ENCODE data around the gene FRMPD4. TPM values are rescaled to one million over a fixed set of nuclear protein-coding genes. Genes with fewer than 3 reads are reported as not detected.

The FRMPD4 gene
- total RNA-seq, 1 donor from 2014 or later: not detected

DNA sequence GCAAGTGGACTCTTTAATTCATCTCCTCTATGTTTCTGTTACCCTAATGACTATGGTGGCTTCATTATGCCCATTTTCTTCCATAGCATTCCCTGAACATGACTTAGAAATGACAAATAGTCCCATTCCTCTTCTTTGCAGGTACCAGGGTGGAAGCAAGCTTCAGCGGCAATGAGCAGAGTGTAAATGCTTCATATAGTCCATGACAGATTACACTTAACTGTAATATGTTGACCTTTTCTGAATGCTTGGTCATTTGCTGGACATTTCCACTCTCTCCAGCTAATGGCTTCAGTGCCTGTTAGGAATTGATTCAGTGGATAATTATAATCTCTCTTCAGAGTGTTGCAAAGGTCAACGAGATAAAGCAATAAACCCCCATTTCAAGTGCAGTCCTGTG, 523.2 kb downstream of the FRMPD4 start:
- Mint-ChIP-seq H3K4me1 (peaks cover 8% of the 10 kb centered on the region), H3K36me3 (ENCODE audit: low read depth) (peaks cover 2% of the 10 kb centered on the region), H3K27ac (no peak overlapping the region), H3K27me3 (no peaks in the 10 kb centered on the region), H3K4me3 (no peak overlapping the region), H3K9me3 (peaks cover 2% of the 10 kb centered on the region)
- TF ChIP-seq, protein P1, sequence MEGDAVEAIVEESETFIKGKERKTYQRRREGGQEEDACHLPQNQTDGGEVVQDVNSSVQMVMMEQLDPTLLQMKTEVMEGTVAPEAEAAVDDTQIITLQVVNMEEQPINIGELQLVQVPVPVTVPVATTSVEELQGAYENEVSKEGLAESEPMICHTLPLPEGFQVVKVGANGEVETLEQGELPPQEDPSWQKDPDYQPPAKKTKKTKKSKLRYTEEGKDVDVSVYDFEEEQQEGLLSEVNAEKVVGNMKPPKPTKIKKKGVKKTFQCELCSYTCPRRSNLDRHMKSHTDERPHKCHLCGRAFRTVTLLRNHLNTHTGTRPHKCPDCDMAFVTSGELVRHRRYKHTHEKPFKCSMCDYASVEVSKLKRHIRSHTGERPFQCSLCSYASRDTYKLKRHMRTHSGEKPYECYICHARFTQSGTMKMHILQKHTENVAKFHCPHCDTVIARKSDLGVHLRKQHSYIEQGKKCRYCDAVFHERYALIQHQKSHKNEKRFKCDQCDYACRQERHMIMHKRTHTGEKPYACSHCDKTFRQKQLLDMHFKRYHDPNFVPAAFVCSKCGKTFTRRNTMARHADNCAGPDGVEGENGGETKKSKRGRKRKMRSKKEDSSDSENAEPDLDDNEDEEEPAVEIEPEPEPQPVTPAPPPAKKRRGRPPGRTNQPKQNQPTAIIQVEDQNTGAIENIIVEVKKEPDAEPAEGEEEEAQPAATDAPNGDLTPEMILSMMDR (IDR thresholded peaks at IDR 0.05): no peak
- ChIA-PET POLR2A (no interaction called here), CTCF (no interaction called here)
- DNase-seq (no peak), ATAC-seq (ENCODE audit: low read depth) (no peak)
- intact Hi-C loops (cut with micrococcal nuclease): no loop called here

DNA sequence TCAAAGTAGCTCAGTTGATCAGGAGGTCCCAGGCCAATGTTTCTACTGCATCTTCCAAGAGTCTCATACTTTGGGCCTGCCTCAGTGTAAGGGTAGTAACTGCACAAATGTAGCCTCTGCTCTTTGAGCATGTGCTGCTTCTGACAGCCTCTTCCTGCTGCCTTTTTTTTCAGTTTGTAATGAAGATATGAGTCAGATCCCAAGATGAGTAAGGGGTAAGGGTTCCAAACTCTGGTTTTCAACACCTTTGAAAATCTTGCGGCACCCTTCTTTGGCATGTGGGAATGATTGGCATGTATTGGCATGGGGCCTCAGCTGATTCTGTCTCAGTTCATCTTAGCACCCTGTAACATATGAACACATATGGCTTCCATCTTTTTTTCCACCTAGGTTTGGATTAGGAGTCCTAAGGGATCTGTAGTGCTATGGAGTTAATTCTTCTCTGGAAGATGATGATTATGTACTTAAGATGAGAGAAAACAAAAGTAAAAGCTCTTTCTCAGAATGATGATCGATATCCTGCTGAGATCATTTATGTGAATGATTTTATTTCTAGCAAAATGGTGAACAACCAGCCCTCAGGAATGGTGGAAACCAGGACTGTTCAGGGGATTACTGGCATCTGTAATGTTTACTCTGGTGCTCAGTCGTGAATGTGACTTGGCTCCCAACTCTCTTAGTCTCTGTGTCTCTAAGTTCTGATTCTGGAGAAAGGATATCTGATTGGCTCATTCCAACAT, 534.3 kb downstream of the FRMPD4 start:
- no peaks in the 10 kb centered on the region for H3K4me1 Mint-ChIP-seq
- intact Hi-C loops (cut with micrococcal nuclease): no loop called here
- DNase-seq: no peak
- ChIA-PET POLR2A (no interaction called here), CTCF (no interaction called here)
- H3K27ac Mint-ChIP-seq: no peak overlapping the region
- ATAC-seq (ENCODE audit: low read depth): no peak
- H3K4me3 Mint-ChIP-seq: no peak overlapping the region
- no peaks in the 10 kb centered on the region for H3K36me3 Mint-ChIP-seq (ENCODE audit: low read depth)
- no peaks in the 10 kb centered on the region for H3K27me3 Mint-ChIP-seq
- peaks cover 5% of the 10 kb centered on the region for H3K9me3 Mint-ChIP-seq
- TF ChIP-seq, protein P1 (IDR thresholded peaks at IDR 0.05): no peak

DNA sequence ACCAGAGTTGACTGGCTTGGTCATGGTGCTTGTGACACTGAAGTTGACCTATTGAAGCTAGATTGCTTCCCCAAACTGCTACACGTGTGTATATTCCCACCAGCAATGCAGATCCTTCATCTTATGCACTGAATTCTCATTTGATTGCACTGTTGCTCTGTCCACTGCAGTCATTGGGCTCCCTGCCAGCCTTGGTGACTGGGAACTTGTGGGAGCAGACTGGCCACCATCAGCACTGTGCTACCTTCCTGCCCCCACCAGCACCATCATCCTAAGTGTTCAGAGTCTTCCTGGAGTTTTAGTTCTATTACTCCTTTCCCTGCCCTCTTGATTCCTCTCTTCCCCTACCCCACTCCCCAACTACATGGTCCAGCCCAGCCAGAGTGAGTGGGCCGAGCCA, 535.2 kb downstream of the FRMPD4 start:
- no peaks in the 10 kb centered on the region for H3K36me3 Mint-ChIP-seq (ENCODE audit: low read depth)
- no peak overlapping the region for H3K4me3 Mint-ChIP-seq
- TF ChIP-seq, protein P1 (IDR thresholded peaks at IDR 0.05): no peak
- intact Hi-C loops (cut with micrococcal nuclease): no loop called here
- H3K9me3 Mint-ChIP-seq: peaks cover 5% of the 10 kb centered on the region
- H3K27ac Mint-ChIP-seq: no peak overlapping the region
- POLR2A ChIA-PET: no interaction called here
- ATAC-seq (ENCODE audit: low read depth) (no peak), DNase-seq (no peak)
- CTCF ChIA-PET: no interaction called here
- H3K4me1 Mint-ChIP-seq: no peaks in the 10 kb centered on the region
- peaks cover 2% of the 10 kb centered on the region for H3K27me3 Mint-ChIP-seq

DNA sequence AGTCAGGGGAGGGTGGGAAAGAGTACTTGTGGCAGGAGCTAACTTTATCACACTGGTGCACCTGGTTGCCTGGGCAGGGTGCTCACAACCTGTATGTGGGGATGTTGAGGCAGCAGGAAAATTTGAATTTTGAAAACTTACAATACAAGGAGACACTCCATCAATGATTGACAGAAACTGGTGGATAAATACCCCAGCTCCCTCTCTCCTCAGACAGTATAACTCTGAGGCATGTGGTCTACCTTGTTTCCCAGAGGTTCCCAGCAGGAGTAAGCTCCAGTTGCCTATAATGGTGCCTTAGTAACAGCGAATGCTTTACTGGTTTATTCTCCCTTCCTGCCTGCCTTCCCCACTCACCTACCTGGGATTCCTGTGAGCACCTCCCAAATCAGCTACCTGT, 541.2 kb downstream of the FRMPD4 start:
- ATAC-seq (ENCODE audit: low read depth) (no peak), DNase-seq (no peak)
- ChIA-PET CTCF (no interaction called here), POLR2A (no interaction called here)
- Mint-ChIP-seq H3K9me3 (no peaks in the 10 kb centered on the region), H3K36me3 (ENCODE audit: low read depth) (no peaks in the 10 kb centered on the region), H3K27me3 (peaks cover 2% of the 10 kb centered on the region), H3K4me1 (no peaks in the 10 kb centered on the region), H3K4me3 (no peak overlapping the region), H3K27ac (no peak overlapping the region)
- intact Hi-C loops (cut with micrococcal nuclease): no loop called here
- TF ChIP-seq, protein P1 (IDR thresholded peaks at IDR 0.05): no peak

DNA sequence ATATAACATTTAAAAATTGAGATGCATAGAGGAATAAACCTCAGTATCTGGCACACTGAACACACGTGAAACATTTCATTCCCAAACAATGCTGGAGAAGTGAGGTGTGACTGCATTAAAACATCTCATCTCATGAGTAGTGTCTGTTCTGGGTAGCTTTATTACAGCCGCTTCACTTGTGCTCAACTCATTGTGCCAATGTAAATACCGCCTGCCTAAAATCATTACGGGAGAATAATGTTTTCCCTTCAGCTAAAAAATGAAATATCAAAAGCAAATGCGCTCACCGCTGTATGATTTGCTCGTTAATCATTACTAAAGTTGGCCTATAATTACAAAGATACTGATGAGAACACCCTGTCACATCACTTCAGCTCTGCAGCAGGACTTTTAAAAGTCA, 542.8 kb downstream of the FRMPD4 start:
- Mint-ChIP-seq H3K36me3 (ENCODE audit: low read depth) (no peaks in the 10 kb centered on the region), H3K27ac (no peak overlapping the region), H3K4me1 (no peaks in the 10 kb centered on the region), H3K9me3 (no peaks in the 10 kb centered on the region), H3K4me3 (no peak overlapping the region), H3K27me3 (peaks cover 2% of the 10 kb centered on the region)
- CTCF ChIA-PET: no interaction called here
- TF ChIP-seq, protein P1 (IDR thresholded peaks at IDR 0.05): no peak
- intact Hi-C loops (cut with micrococcal nuclease): no loop called here
- POLR2A ChIA-PET: no interaction called here
- no peak for ATAC-seq (ENCODE audit: low read depth)
- no peak for DNase-seq

Measured in activated B cell treated with CpG ODN at 0.5 μM for 24 hours (primary cell).